Mesenchymal stem cell (in vitro differentiated cells and primary cell): ENCODE measurements around the gene TBC1D16.
A peak's percentile ranks its signal among the peaks of the same experiment; 100 is the strongest.

Source experiments
- DNase-seq: peaks from one replicate; pipeline ENCODE4 v3.0.0-alpha.2; 2013
- H2AFZ ChIP-seq: one replicate; pipeline ENCODE4 v1.6.1; 2013; ENCODE audit warnings: low read depth, mild to moderate bottlenecking, control low read depth, inconsistent platforms, low read length, moderate library complexity
- H2AK5ac ChIP-seq: 2 replicates; pipeline ENCODE4 v1.6.1; 2013; ENCODE audit warnings: low read length, moderate library complexity, mild to moderate bottlenecking, inconsistent platforms; ENCODE audit not compliant: severe bottlenecking
- H2BK120ac ChIP-seq: one replicate; pipeline ENCODE4 v1.6.1; 2013; ENCODE audit warnings: low read depth, mild to moderate bottlenecking, inconsistent platforms, low read length, moderate library complexity
- H2BK12ac ChIP-seq, 2 experiments: one replicate each; pipeline ENCODE4 v1.6.1; 2013; ENCODE audit warnings: inconsistent platforms in 2 of 2, low read length in 2 of 2, mild to moderate bottlenecking in 2 of 2, moderate library complexity in 2 of 2, control low read depth in 1 of 2
- H2BK15ac ChIP-seq: one replicate; pipeline ENCODE4 v1.6.1; 2013; ENCODE audit warnings: mild to moderate bottlenecking, low read depth, inconsistent platforms; ENCODE audit not compliant: poor library complexity, severe bottlenecking
- H2BK5ac ChIP-seq: 2 replicates; pipeline ENCODE4 v1.6.1; 2013; ENCODE audit warnings: low read depth, mild to moderate bottlenecking, low read length, control low read depth, inconsistent platforms; ENCODE audit not compliant: poor library complexity, severe bottlenecking
- H3K14ac ChIP-seq, 2 experiments: one replicate each; pipeline ENCODE4 v1.6.1; 2013; ENCODE audit warnings: inconsistent platforms in 2 of 2, low read length in 2 of 2, control low read depth in 1 of 2, mild to moderate bottlenecking in 1 of 2, moderate library complexity in 1 of 2
- H3K18ac ChIP-seq, 2 experiments: one replicate each; pipeline ENCODE4 v1.6.1; 2013; ENCODE audit warnings: inconsistent platforms in 2 of 2, low read length in 2 of 2, control low read depth in 1 of 2, low read depth in 1 of 2, mild to moderate bottlenecking in 1 of 2
- H3K23ac ChIP-seq, 2 experiments: one replicate each; pipeline ENCODE4 v1.6.1; 2013; ENCODE audit warnings: inconsistent platforms in 2 of 2, low read length in 2 of 2, mild to moderate bottlenecking in 2 of 2, moderate library complexity in 2 of 2, control low read depth in 1 of 2
- H3K27ac ChIP-seq: 2 replicates; pipeline ENCODE4 v1.5.1; 2013; ENCODE audit warnings: mild to moderate bottlenecking, moderate library complexity, low read length, control low read depth, inconsistent platforms; ENCODE audit not compliant: poor library complexity, severe bottlenecking
- H3K27me3 ChIP-seq, 2 experiments: 2 replicates each; pipeline versions ENCODE4 v1.6.1 to v1.7.0; 2013; ENCODE audit warnings: low read length in 2 of 2, mild to moderate bottlenecking in 2 of 2, moderate library complexity in 2 of 2, control low read depth in 1 of 2, inconsistent platforms in 1 of 2; ENCODE audit not compliant: control insufficient read depth in 1 of 2, insufficient read depth in 1 of 2
- H3K36me3 ChIP-seq, 2 experiments: 2 replicates each; pipeline versions ENCODE4 v1.6.1 to v1.7.0; 2013; ENCODE audit warnings: low read length in 2 of 2, control low read depth in 1 of 2, inconsistent platforms in 1 of 2, low read depth in 1 of 2, mild to moderate bottlenecking in 1 of 2; ENCODE audit not compliant: insufficient read depth in 2 of 2, control insufficient read depth in 1 of 2
- H3K4ac ChIP-seq, 2 experiments: one replicate each; pipeline ENCODE4 v1.6.1; 2013; ENCODE audit warnings: inconsistent platforms in 2 of 2, low read length in 2 of 2, mild to moderate bottlenecking in 2 of 2, moderate library complexity in 2 of 2, control low read depth in 1 of 2, low read depth in 1 of 2
- H3K4me1 ChIP-seq: 2 replicates; pipeline ENCODE4 v1.6.1; 2013; ENCODE audit warnings: low read depth, low read length, control low read depth; ENCODE audit not compliant: control insufficient read depth, insufficient read depth
- H3K4me2 ChIP-seq: 2 replicates; pipeline ENCODE4 v1.6.1; 2013; ENCODE audit warnings: low read length, mild to moderate bottlenecking, inconsistent platforms; ENCODE audit not compliant: poor library complexity, severe bottlenecking
- H3K4me3 ChIP-seq, 2 experiments: 2 replicates each; pipeline versions ENCODE4 v1.5.1 to v1.7.0; 2013; ENCODE audit warnings: low read length in 2 of 2, mild to moderate bottlenecking in 2 of 2, control low read depth in 1 of 2, low read depth in 1 of 2; ENCODE audit not compliant: insufficient read depth in 1 of 2
- H3K79me1 ChIP-seq: replicated peaks from 2 replicates; pipeline ENCODE4 v1.6.1; 2013; ENCODE audit warnings: mild to moderate bottlenecking, control low read depth, low read length, inconsistent platforms; ENCODE audit not compliant: poor library complexity, severe bottlenecking
- H3K9ac ChIP-seq: 2 replicates; pipeline ENCODE4 v1.7.0; 2013; ENCODE audit warnings: mild to moderate bottlenecking, low read length, moderate library complexity
- H3K9me3 ChIP-seq: 2 replicates; pipeline ENCODE4 v1.7.0; 2013; ENCODE audit warnings: mild to moderate bottlenecking, low read length; ENCODE audit not compliant: control insufficient read depth
- H4K8ac ChIP-seq: one replicate; pipeline ENCODE4 v1.6.1; 2013; ENCODE audit warnings: inconsistent platforms, mild to moderate bottlenecking, low read length, moderate library complexity
- H4K91ac ChIP-seq: one replicate; pipeline ENCODE4 v1.6.1; 2013; ENCODE audit warnings: mild to moderate bottlenecking, low read length, inconsistent platforms
- WGBS: methylation state at CpG from one replicate; pipeline ENCODE4 v1.1.7; 2013; ENCODE audit warnings: mixed read lengths; 5-methylcytosine and 5-hydroxymethylcytosine counted together

TBC1D16 gene

GRCh38 chr17:80025796-80026195 lies 9.9 kb downstream of the TBC1D16 start:
- Histone ChIP-seq H3K27ac (no peak overlapping the region), H2BK120ac (no peak overlapping the region)

GRCh38 chr17:80025140-80025539 lies 10.5 kb downstream of the TBC1D16 start:
- H3K14ac ChIP-seq = peak overlapping the region in 1 of 2 experiments; percentile 83
- peak; percentile 34 for DNase-seq
- H3K27me3 ChIP-seq = no peaks in the 10 kb centered on the region
- no peak overlapping the region for H3K4me2 ChIP-seq
- H3K4me1 ChIP-seq = peaks cover 27% of the 10 kb centered on the region
- no peak overlapping the region for H2BK12ac ChIP-seq
- H3K9me3 ChIP-seq = no peaks in the 10 kb centered on the region
- no peak overlapping the region for H3K27ac ChIP-seq
- H3K4ac ChIP-seq = no peak overlapping the region
- peaks cover 0 to 26% of the 10 kb centered on the region in 2 experiments for H3K36me3 ChIP-seq
- no peak overlapping the region for H3K18ac ChIP-seq
- H3K9ac ChIP-seq = no peak overlapping the region
- no peak overlapping the region for H2AK5ac ChIP-seq
- H2BK120ac ChIP-seq = no peak overlapping the region
- no peak overlapping the region for H2BK5ac ChIP-seq
- H4K91ac ChIP-seq = no peak overlapping the region
- H2AFZ ChIP-seq = no peak overlapping the region
- 63% methylated on average over 10 of the region's 11 CpGs for WGBS
- peaks cover 52% of the 10 kb centered on the region for H3K79me1 ChIP-seq
- no peak overlapping the region for H3K23ac ChIP-seq
- H3K4me3 ChIP-seq = no peak overlapping the region
- H2BK15ac ChIP-seq = no peak overlapping the region
- no peak overlapping the region for H4K8ac ChIP-seq

More at GRCh38 chr17:80025796-80026195, 9.9 kb downstream of the TBC1D16 start:
- no peak overlapping the region for H2AFZ ChIP-seq
- peaks cover 56% of the 10 kb centered on the region for H3K79me1 ChIP-seq
- no peak overlapping the region for H3K4me3 ChIP-seq
- DNase-seq = no peak
- H4K8ac ChIP-seq = no peak overlapping the region
- H3K27me3 ChIP-seq = no peaks in the 10 kb centered on the region
- no peak overlapping the region for H2BK15ac ChIP-seq
- peaks cover 30% of the 10 kb centered on the region for H3K4me1 ChIP-seq
- no peak overlapping the region for H3K14ac ChIP-seq
- H3K36me3 ChIP-seq = peaks cover 3 to 32% of the 10 kb centered on the region in 2 experiments
- no peak overlapping the region for H2AK5ac ChIP-seq
- WGBS = 85% methylated on average over 8 of the region's 10 CpGs
- no peak overlapping the region for H3K4ac ChIP-seq
- H3K4me2 ChIP-seq = no peak overlapping the region
- no peak overlapping the region for H2BK12ac ChIP-seq
- H3K23ac ChIP-seq = no peak overlapping the region
- no peak overlapping the region for H3K9ac ChIP-seq
- no peak overlapping the region for H4K91ac ChIP-seq
- no peak overlapping the region for H3K18ac ChIP-seq
- no peak overlapping the region for H2BK5ac ChIP-seq
- H3K9me3 ChIP-seq = no peaks in the 10 kb centered on the region

GRCh38 chr17:80024206-80024972 lies 11.3 kb downstream of the TBC1D16 start:
- 62% methylated on average over 10 of the region's 10 CpGs for WGBS
- peak; percentile 13 for DNase-seq
- peak overlapping the region in 1 of 2 experiments; percentile 3 for H3K4me3 ChIP-seq
- H2BK15ac ChIP-seq = no peak overlapping the region
- no peak overlapping the region for H2AK5ac ChIP-seq
- H3K79me1 ChIP-seq = peaks cover 48% of the 10 kb centered on the region
- peak overlapping the region in 1 of 2 experiments; percentile 14 for H3K18ac ChIP-seq
- no peak overlapping the region for H3K4me2 ChIP-seq
- H3K9ac ChIP-seq = peak overlapping the region; percentile 20
- peak overlapping the region; percentile 53 to 67 for H3K23ac ChIP-seq
- H3K36me3 ChIP-seq = peaks cover 0 to 22% of the 10 kb centered on the region in 2 experiments
- no peak overlapping the region for H2BK120ac ChIP-seq
- H3K4ac ChIP-seq = peak overlapping the region in 1 of 2 experiments; percentile 24
- peak overlapping the region; percentile 52 for H4K8ac ChIP-seq
- no peaks in the 10 kb centered on the region for H3K9me3 ChIP-seq
- H3K27ac ChIP-seq = no peak overlapping the region
- peak overlapping the region; percentile 83 for H4K91ac ChIP-seq
- peak overlapping the region in 1 of 2 experiments; percentile 41 for H3K14ac ChIP-seq
- peak overlapping the region; percentile 3 to 94 for H2BK12ac ChIP-seq
- H3K4me1 ChIP-seq = peaks cover 28% of the 10 kb centered on the region
- H3K27me3 ChIP-seq = no peaks in the 10 kb centered on the region
- H2BK5ac ChIP-seq = no peak overlapping the region
- no peak overlapping the region for H2AFZ ChIP-seq

- no peak overlapping the region for H4K91ac ChIP-seq
- no peak overlapping the region for H2BK12ac ChIP-seq
- H3K9ac ChIP-seq = peak overlapping the region; percentile 20
- H3K4me1 ChIP-seq = peaks cover 24% of the 10 kb centered on the region
- no peak overlapping the region for H3K27ac ChIP-seq
- no peaks in the 10 kb centered on the region for H3K27me3 ChIP-seq
- H2BK120ac ChIP-seq = no peak overlapping the region
- H2BK15ac ChIP-seq = no peak overlapping the region
- H3K18ac ChIP-seq = no peak overlapping the region
- H3K79me1 ChIP-seq = peaks cover 45% of the 10 kb centered on the region
- no peak overlapping the region for H2AFZ ChIP-seq
- H3K4ac ChIP-seq = no peak overlapping the region
- DNase-seq = no peak
- no peak overlapping the region for H3K14ac ChIP-seq
- peak overlapping the region; percentile 3 to 26 for H3K4me3 ChIP-seq
- no peak overlapping the region for H3K4me2 ChIP-seq
- no peak overlapping the region for H2BK5ac ChIP-seq
- WGBS = 84% methylated on average over 43 of the region's 43 CpGs
- H4K8ac ChIP-seq = no peak overlapping the region
- no peaks in the 10 kb centered on the region for H3K9me3 ChIP-seq
- no peak overlapping the region for H2AK5ac ChIP-seq
- no peak overlapping the region for H3K23ac ChIP-seq
- H3K36me3 ChIP-seq = peaks cover 0 to 22% of the 10 kb centered on the region in 2 experiments
These were observed 12.0 kb downstream of the TBC1D16 start for GRCh38 chr17:80023481-80024205.
